Measurements from ENCODE around the gene PACC1.
A peak's percentile ranks its signal among the peaks of the same experiment; 100 is the strongest.

The PACC1 gene

DNA sequence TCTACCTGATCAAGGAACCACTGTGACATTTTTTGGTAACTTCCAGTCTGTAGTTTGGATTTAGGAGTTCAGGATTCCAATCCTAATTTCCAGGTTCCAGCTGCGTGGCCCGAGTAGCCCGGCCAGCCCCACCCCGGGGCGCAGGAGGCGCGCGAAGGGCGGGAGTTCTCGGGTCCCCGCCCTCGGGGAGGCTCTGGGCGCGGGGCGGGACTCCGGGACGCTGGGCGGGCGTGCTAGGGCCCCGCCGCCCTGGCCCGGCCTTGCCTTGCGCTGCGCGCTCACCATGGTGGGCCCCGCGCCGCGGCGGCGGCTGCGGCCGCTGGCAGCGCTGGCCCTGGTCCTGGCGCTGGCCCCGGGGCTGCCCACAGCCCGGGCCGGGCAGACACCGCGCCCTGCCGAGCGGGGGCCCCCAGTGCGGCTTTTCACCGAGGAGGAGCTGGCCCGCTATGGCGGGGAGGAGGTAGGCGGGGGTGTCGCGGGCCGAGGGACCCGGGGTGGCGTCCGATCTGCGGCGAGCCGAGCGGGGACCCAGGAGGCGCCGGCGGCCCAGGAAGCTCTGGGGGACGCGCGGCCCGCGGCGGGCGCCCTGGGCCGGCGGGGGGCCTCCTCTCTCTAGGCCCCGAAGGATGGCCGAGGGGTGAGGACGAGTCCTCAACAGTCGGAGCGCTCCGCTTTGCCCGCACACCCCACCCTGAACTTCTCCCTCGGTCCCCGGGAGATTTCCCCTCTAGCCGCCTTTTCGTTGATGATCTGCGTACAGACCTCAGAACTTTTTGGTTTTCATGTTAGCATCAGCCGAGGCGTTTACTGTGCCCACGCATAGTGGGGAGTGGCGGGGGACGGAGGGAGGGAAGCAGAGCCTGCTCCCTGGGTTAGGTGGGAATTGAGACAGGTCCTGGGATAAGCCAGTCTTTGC, 18.2 kb upstream of the PACC1 start, which contains the start of gene NENF:
NENF (plus strand) TSS at position 260 of the 916 bp plus-strand sequence; CDS start at position 284, 24 bp downstream.
- Histone ChIP-seq H3K9me3 (ENCODE audit: severe bottlenecking) (no peaks in the 10 kb centered on the region), H3K36me3 (ENCODE audit: low read depth) (no peaks in the 10 kb centered on the region), H3K27me3 (ENCODE audit: insufficient read depth, poor library complexity, severe bottlenecking) (no peaks in the 10 kb centered on the region), H3K27ac (ENCODE audit: poor library complexity, severe bottlenecking) (peak within 1 kb of the TSS; percentile 12), H3K4me1 (ENCODE audit: insufficient read depth, poor library complexity, severe bottlenecking) (no peaks in the 10 kb centered on the region), H3K4me3 (ENCODE audit: severe bottlenecking) (peak within 1 kb of the TSS; percentile 89)
- ATAC-seq (ENCODE audit: low read depth) (peak; percentile 99), DNase-seq (ENCODE audit: low spot score) (no peak)
- no peak for TF ChIP-seq CTCF (IDR thresholded peaks at IDR 0.05; ENCODE audit: poor library complexity, severe bottlenecking)

GRCh38 chr1:212432272-212432660, 17.6 kb upstream of the PACC1 start:
- H3K4me1 ChIP-seq (ENCODE audit: insufficient read depth, poor library complexity, severe bottlenecking): no peaks in the 10 kb centered on the region
- H3K4me3 ChIP-seq (ENCODE audit: severe bottlenecking): peak overlapping the region; percentile 89
- H3K9me3 ChIP-seq (ENCODE audit: severe bottlenecking): no peaks in the 10 kb centered on the region
- H3K27ac ChIP-seq (ENCODE audit: poor library complexity, severe bottlenecking): peak overlapping the region; percentile 12
- no peaks in the 10 kb centered on the region for H3K36me3 ChIP-seq (ENCODE audit: low read depth)
- no peak for DNase-seq (ENCODE audit: low spot score)
- no peak for ATAC-seq (ENCODE audit: low read depth)
- no peak for TF ChIP-seq CTCF (IDR thresholded peaks at IDR 0.05; ENCODE audit: poor library complexity, severe bottlenecking)
- H3K27me3 ChIP-seq (ENCODE audit: insufficient read depth, poor library complexity, severe bottlenecking): no peaks in the 10 kb centered on the region

GRCh38 chr1:212431644-212432043, 17.0 kb upstream of the PACC1 start:
- no peak overlapping the region for H3K27ac ChIP-seq (ENCODE audit: poor library complexity, severe bottlenecking)
- H3K9me3 ChIP-seq (ENCODE audit: severe bottlenecking): no peaks in the 10 kb centered on the region
- no peak for TF ChIP-seq CTCF (IDR thresholded peaks at IDR 0.05; ENCODE audit: poor library complexity, severe bottlenecking)
- no peaks in the 10 kb centered on the region for H3K27me3 ChIP-seq (ENCODE audit: insufficient read depth, poor library complexity, severe bottlenecking)
- no peaks in the 10 kb centered on the region for H3K4me1 ChIP-seq (ENCODE audit: insufficient read depth, poor library complexity, severe bottlenecking)
- DNase-seq (ENCODE audit: low spot score) (no peak), ATAC-seq (ENCODE audit: low read depth) (no peak)
- no peaks in the 10 kb centered on the region for H3K36me3 ChIP-seq (ENCODE audit: low read depth)
- no peak overlapping the region for H3K4me3 ChIP-seq (ENCODE audit: severe bottlenecking)

DNA sequence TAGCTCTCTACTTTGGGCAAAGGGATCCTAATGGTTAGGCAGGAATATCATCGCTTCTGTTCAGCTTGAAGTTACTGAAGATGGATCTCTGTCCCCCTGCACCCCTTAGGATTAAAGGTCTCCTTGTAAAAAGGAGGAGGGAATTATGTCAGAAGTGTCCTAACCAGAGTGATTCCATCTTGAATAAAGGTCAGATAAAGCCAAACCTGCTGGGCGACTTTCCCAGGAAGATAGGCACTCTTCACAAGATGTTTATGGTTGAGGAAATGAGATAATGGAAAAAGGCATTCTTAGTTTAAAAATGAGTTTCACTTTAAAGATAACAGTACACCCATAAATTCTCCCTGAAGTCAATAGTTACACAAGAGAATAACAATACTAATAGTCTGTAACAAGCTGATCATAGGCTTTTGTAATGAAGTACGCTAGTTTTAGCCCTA, 16.3 kb upstream of the PACC1 start:
- no peak for ATAC-seq (ENCODE audit: low read depth)
- Histone ChIP-seq H3K27me3 (ENCODE audit: insufficient read depth, poor library complexity, severe bottlenecking) (no peaks in the 10 kb centered on the region), H3K4me3 (ENCODE audit: severe bottlenecking) (no peak overlapping the region), H3K9me3 (ENCODE audit: severe bottlenecking) (no peaks in the 10 kb centered on the region), H3K36me3 (ENCODE audit: low read depth) (no peaks in the 10 kb centered on the region), H3K27ac (ENCODE audit: poor library complexity, severe bottlenecking) (no peak overlapping the region), H3K4me1 (ENCODE audit: insufficient read depth, poor library complexity, severe bottlenecking) (no peaks in the 10 kb centered on the region)
- DNase-seq (ENCODE audit: low spot score): no peak
- no peak for TF ChIP-seq CTCF (IDR thresholded peaks at IDR 0.05; ENCODE audit: poor library complexity, severe bottlenecking)

DNA sequence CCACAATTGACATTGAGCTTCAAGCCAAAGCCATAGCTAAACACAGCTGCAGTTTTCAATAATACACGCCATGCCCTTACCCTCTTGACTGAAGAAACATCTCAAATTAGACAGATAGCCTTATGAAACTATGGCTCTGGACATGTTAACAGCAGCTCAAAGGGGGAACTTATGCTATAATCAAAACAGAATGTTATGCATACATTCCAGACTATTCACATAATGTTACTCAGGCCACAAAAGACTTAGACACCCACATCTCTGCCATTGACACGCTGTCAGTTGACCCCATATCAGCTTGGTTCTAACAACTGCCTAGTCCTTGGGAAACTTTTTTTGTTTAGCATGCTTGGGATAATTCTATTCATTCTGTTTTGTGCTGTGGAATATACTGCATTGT, 15.7 kb upstream of the PACC1 start:
- no peak overlapping the region for H3K27ac ChIP-seq (ENCODE audit: poor library complexity, severe bottlenecking)
- DNase-seq (ENCODE audit: low spot score): no peak
- no peak overlapping the region for H3K4me3 ChIP-seq (ENCODE audit: severe bottlenecking)
- no peaks in the 10 kb centered on the region for H3K4me1 ChIP-seq (ENCODE audit: insufficient read depth, poor library complexity, severe bottlenecking)
- no peaks in the 10 kb centered on the region for H3K27me3 ChIP-seq (ENCODE audit: insufficient read depth, poor library complexity, severe bottlenecking)
- no peak for ATAC-seq (ENCODE audit: low read depth)
- TF ChIP-seq CTCF (IDR thresholded peaks at IDR 0.05; ENCODE audit: poor library complexity, severe bottlenecking): no peak
- H3K36me3 ChIP-seq (ENCODE audit: low read depth): no peaks in the 10 kb centered on the region
- no peaks in the 10 kb centered on the region for H3K9me3 ChIP-seq (ENCODE audit: severe bottlenecking)
